Neural progenitor cell (in vitro differentiated cells): ENCODE data around the gene ABI3BP.

Experiments
- EZH2 ChIP-seq: fragments of 200-600 bp; sonication (generic); IDR thresholded peaks from 2 replicates; pipeline ENCODE4 v1.6.1; 2017; ENCODE audit warnings: antibody characterized with exemption, mild to moderate bottlenecking, moderate library complexity
- EZH2phosphoT487 ChIP-seq: fragments of 200-600 bp; sonication (generic); IDR thresholded peaks from 2 replicates; pipeline ENCODE4 v1.6.1; 2017; ENCODE audit warnings: antibody characterized with exemption
- TF ChIP-seq, protein P1 (sequence below): fragments of 200-600 bp; sonication (generic); IDR thresholded peaks from 2 replicates; pipeline ENCODE4 v1.5.1; 2017; ENCODE audit warnings: antibody characterized with exemption, mild to moderate bottlenecking

DNA sequence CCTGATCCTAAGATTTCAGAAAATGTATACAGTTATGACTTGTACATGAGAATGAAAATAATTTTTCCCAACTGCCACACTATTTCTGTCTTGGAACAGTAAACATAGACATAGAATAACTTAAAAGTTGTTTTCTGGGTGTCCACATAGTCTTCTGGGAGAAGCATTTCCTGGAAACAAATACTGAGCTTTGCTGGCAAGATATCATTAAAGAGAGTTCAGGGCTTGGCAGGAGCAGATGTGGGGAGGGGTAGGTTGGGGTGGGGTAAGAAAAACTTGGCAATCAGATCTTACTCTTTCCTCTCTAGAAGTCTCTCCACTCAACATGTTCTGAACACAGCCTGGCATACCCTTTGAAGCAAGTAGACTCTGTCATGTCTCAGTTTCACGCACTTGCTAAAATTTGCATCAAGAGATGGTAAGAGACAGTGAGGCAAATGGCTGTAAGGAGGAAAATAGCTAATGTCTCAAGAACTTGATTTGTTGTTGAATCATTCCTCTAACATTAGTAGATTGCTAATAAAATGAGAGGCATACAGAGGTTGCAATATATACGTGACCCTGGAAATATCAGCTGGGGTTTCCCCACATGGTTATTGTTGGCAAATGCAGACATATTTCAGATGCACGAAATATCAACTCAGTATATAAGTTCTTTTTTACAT is 27.3 kb upstream of the ABI3BP start:
- TF ChIP-seq, protein P1, sequence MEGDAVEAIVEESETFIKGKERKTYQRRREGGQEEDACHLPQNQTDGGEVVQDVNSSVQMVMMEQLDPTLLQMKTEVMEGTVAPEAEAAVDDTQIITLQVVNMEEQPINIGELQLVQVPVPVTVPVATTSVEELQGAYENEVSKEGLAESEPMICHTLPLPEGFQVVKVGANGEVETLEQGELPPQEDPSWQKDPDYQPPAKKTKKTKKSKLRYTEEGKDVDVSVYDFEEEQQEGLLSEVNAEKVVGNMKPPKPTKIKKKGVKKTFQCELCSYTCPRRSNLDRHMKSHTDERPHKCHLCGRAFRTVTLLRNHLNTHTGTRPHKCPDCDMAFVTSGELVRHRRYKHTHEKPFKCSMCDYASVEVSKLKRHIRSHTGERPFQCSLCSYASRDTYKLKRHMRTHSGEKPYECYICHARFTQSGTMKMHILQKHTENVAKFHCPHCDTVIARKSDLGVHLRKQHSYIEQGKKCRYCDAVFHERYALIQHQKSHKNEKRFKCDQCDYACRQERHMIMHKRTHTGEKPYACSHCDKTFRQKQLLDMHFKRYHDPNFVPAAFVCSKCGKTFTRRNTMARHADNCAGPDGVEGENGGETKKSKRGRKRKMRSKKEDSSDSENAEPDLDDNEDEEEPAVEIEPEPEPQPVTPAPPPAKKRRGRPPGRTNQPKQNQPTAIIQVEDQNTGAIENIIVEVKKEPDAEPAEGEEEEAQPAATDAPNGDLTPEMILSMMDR: no peak
- TF ChIP-seq EZH2phosphoT487 (no peak), EZH2 (no peak)
